Caco-2 (cell line): ENCODE measurements around the gene ZFHX3. TPM values are rescaled to one million over a fixed set of nuclear protein-coding genes. Genes with fewer than 3 reads are reported as not detected.

Source experiments
- BruUV-seq: library from RNA; stranded (reverse); fragments of 400-500 nt; replicated peaks from 2 replicates; lab custom pipeline; 2021; lab: Mats Ljungman, UMichigan
- CTCF ChIA-PET: fragments of 300-600 bp; sonication (Branson Sonifier 250); formaldehyde crosslinking; loops from one replicate; lab custom pipeline; 2022; ENCODE audit warnings: antibody characterized with exemption; lab: Charles Lee
- POLR2A ChIA-PET: fragments of 300-600 bp; sonication (Branson Sonifier 250); formaldehyde crosslinking; loops from one replicate; lab custom pipeline; 2022; ENCODE audit warnings: antibody characterized with exemption; lab: Charles Lee
- DNase-seq, 2 experiments: peaks; one replicate each; pipeline versions ENCODE4 v3.0.0 to v3.0.0-alpha.2; 2020 to 2022
- H3K27me3 ChIP-seq: replicated peaks from 2 replicates; pipeline ENCODE4 v1.6.0; 2011; ENCODE audit warnings: low read length; ENCODE audit not compliant: control insufficient read depth, insufficient read depth
- H3K36me3 ChIP-seq: 2 replicates; pipeline ENCODE4 v1.5.1; 2011; ENCODE audit warnings: low read length; ENCODE audit not compliant: control insufficient read depth, insufficient read depth
- H3K4me1 ChIP-seq: fragments of 250-450 bp; sonication (Bioruptor Pico); 2 replicates; pipeline ENCODE4 v1.5.1; 2020; ENCODE audit warnings: mild to moderate bottlenecking
- H3K4me3 ChIP-seq: 2 replicates; pipeline ENCODE4 v1.5.1; 2011; ENCODE audit warnings: low read depth, mild to moderate bottlenecking, control low read depth, low read length
- H3K9me3 ChIP-seq: fragments of 250-450 bp; sonication (Bioruptor Pico); 2 replicates; pipeline ENCODE4 v1.5.1; 2020; ENCODE audit warnings: mild to moderate bottlenecking, moderate library complexity
- H3K27ac Mint-ChIP-seq: one replicate; pipeline ENCODE4 v1.8.0; 2022; ENCODE audit warnings: mixed read lengths; ENCODE audit not compliant: unreplicated experiment
- H3K27me3 Mint-ChIP-seq: one replicate; pipeline ENCODE4 v1.8.0; 2022; ENCODE audit warnings: mixed read lengths; ENCODE audit not compliant: insufficient read depth, unreplicated experiment
- H3K36me3 Mint-ChIP-seq: one replicate; pipeline ENCODE4 v1.8.0; 2022; ENCODE audit warnings: mild to moderate bottlenecking, mixed read lengths; ENCODE audit not compliant: insufficient read depth, unreplicated experiment
- H3K4me1 Mint-ChIP-seq: one replicate; pipeline ENCODE4 v1.8.0; 2022; ENCODE audit warnings: low read depth, mixed read lengths; ENCODE audit not compliant: unreplicated experiment
- H3K4me3 Mint-ChIP-seq: one replicate; pipeline ENCODE4 v1.8.0; 2022; ENCODE audit warnings: mild to moderate bottlenecking, moderate library complexity, mixed read lengths; ENCODE audit not compliant: unreplicated experiment
- H3K9me3 Mint-ChIP-seq: one replicate; pipeline ENCODE4 v1.8.0; 2022; ENCODE audit warnings: mixed read lengths; ENCODE audit not compliant: unreplicated experiment
- CTCF ChIP-seq, 2 experiments: fragments of 200-600 bp in 1 of 2; IDR thresholded peaks; 1 replicate in 1 of 2; 2 replicates in 1 of 2; pipeline versions ENCODE4 v1.5.1 to v1.8.0; 2011 to 2022; ENCODE audit warnings: antibody characterized with exemption in 1 of 2, control low read depth in 1 of 2, inconsistent platforms in 1 of 2, low read depth in 1 of 2, low read length in 1 of 2, mild to moderate bottlenecking in 1 of 2, moderate library complexity in 1 of 2; ENCODE audit not compliant: insufficient read depth in 1 of 2, severe bottlenecking in 1 of 2, unreplicated experiment in 1 of 2
- intact Hi-C: fragments of 100-400 bp; cut with micrococcal nuclease; formaldehyde crosslinking; loops from one replicate; pipeline ENCODE4 v1.10.0; 2022; ENCODE audit not compliant: unreplicated experiment
- total RNA-seq: library from RNA; stranded (reverse); gene quantifications from 2 replicates; pipeline ENCODE4 v1.2.3, GENCODE V29; 2022

The ZFHX3 gene
- total RNA-seq, 1 experiment from 2014 or later = 39.9 TPM

GRCh38 chr16:73006026-73006425 is 41.9 kb downstream of the ZFHX3 start:
- Histone ChIP-seq H3K4me1 (peaks cover 22% of the 10 kb centered on the region), H3K27me3 (no peaks in the 10 kb centered on the region), H3K4me3 (no peak overlapping the region), H3K36me3 (no peaks in the 10 kb centered on the region), H3K9me3 (no peaks in the 10 kb centered on the region)
- no peak overlapping the region for H3K27ac Mint-ChIP-seq
- POLR2A ChIA-PET = no interaction called here
- TF ChIP-seq CTCF (IDR thresholded peaks at IDR 0.05; ENCODE audit: insufficient read depth in 1 of 2, low read depth in 1 of 2, low read length in 1 of 2, severe bottlenecking in 1 of 2, unreplicated experiment in 1 of 2) = no peak
- H3K27me3 Mint-ChIP-seq = no peaks in the 10 kb centered on the region
- no peak for DNase-seq
- no TSS peak for BruUV-seq
- intact Hi-C loops = no loop called here
- peaks cover 22% of the 10 kb centered on the region for H3K4me1 Mint-ChIP-seq
- CTCF ChIA-PET = interaction anchor here (1.4 kb wide), 1 partner anchor 174 kb away, joined by 3 read pairs; no protein-coding TSS in a partner anchor
- no peaks in the 10 kb centered on the region for H3K9me3 Mint-ChIP-seq
- no peak overlapping the region for H3K4me3 Mint-ChIP-seq
- H3K36me3 Mint-ChIP-seq = peaks cover 7% of the 10 kb centered on the region

- no peak overlapping the region for H3K4me3 ChIP-seq
- no peak for TF ChIP-seq CTCF (IDR thresholded peaks at IDR 0.05; ENCODE audit: insufficient read depth in 1 of 2, low read depth in 1 of 2, low read length in 1 of 2, severe bottlenecking in 1 of 2, unreplicated experiment in 1 of 2)
- H3K27ac Mint-ChIP-seq = no peak overlapping the region
- peaks cover 39% of the 10 kb centered on the region for H3K4me1 Mint-ChIP-seq
- intact Hi-C loops = no loop called here
- H3K27me3 Mint-ChIP-seq = no peaks in the 10 kb centered on the region
- H3K4me1 ChIP-seq = peaks cover 46% of the 10 kb centered on the region
- H3K9me3 ChIP-seq = no peaks in the 10 kb centered on the region
- no peak for DNase-seq
- H3K36me3 ChIP-seq = no peaks in the 10 kb centered on the region
- peaks cover 7% of the 10 kb centered on the region for H3K36me3 Mint-ChIP-seq
- H3K9me3 Mint-ChIP-seq = no peaks in the 10 kb centered on the region
- no peak overlapping the region for H3K4me3 Mint-ChIP-seq
- no TSS peak for BruUV-seq
- POLR2A ChIA-PET = interaction anchor here (0.5 kb wide), 1 partner anchor 43 kb away, joined by 8 read pairs; no protein-coding TSS in a partner anchor
- CTCF ChIA-PET = no interaction called here
- no peaks in the 10 kb centered on the region for H3K27me3 ChIP-seq
Observed at GRCh38 chr16:73002866-73003265, 45.1 kb downstream of the ZFHX3 start.

GRCh38 chr16:73000907-73001521 is 46.9 kb downstream of the ZFHX3 start:
- no TSS peak for BruUV-seq
- Mint-ChIP-seq H3K9me3 (no peaks in the 10 kb centered on the region), H3K4me3 (no peak overlapping the region), H3K4me1 (peaks cover 56% of the 10 kb centered on the region), H3K36me3 (peaks cover 21% of the 10 kb centered on the region), H3K27me3 (no peaks in the 10 kb centered on the region), H3K27ac (peak overlapping the region; percentile 45)
- CTCF ChIA-PET = interaction anchor here (1.1 kb wide), 1 partner anchor 10 kb away, joined by 4 read pairs; no protein-coding TSS in a partner anchor
- no peaks in the 10 kb centered on the region for H3K9me3 ChIP-seq
- no peak for TF ChIP-seq CTCF (IDR thresholded peaks at IDR 0.05; ENCODE audit: insufficient read depth in 1 of 2, low read depth in 1 of 2, low read length in 1 of 2, severe bottlenecking in 1 of 2, unreplicated experiment in 1 of 2)
- POLR2A ChIA-PET = no interaction called here
- no peaks in the 10 kb centered on the region for H3K36me3 ChIP-seq
- H3K27me3 ChIP-seq = no peaks in the 10 kb centered on the region
- no peak for DNase-seq
- H3K4me1 ChIP-seq = peaks cover 62% of the 10 kb centered on the region
- no peak overlapping the region for H3K4me3 ChIP-seq
- intact Hi-C loops = no loop called here
